A673 (cell line): Measurements from ENCODE around the gene CFAP20DC. TPM values are rescaled to one million over a fixed set of nuclear protein-coding genes. Genes with fewer than 3 reads are reported as not detected.

ENCODE experiments used
- BruUV-seq: library from RNA; stranded (reverse); fragments of 400-500 nt; replicated peaks from 2 replicates; lab custom pipeline; 2021; lab: Mats Ljungman, UMichigan
- CTCF ChIA-PET: fragments of 300-600 bp; sonication (Branson Sonifier 250); formaldehyde crosslinking; loops from one replicate; lab custom pipeline; 2022; ENCODE audit warnings: antibody characterized with exemption; lab: Charles Lee
- POLR2A ChIA-PET: fragments of 300-600 bp; sonication (Branson Sonifier 250); formaldehyde crosslinking; loops from one replicate; lab custom pipeline; 2022; ENCODE audit warnings: antibody characterized with exemption; ENCODE audit not compliant: low non-redundant PET; lab: Charles Lee
- DNase-seq: peaks from one replicate; pipeline ENCODE4 v3.0.0-alpha.2; 2015; ENCODE audit warnings: low spot score
- H3K27ac ChIP-seq: fragments of 200-600 bp; sonication (generic); 2 replicates; pipeline ENCODE4 v1.5.1; 2016; ENCODE audit warnings: mixed run types, low read depth, mild to moderate bottlenecking, mixed read lengths, antibody characterized with exemption, low read length; ENCODE audit not compliant: poor library complexity, severe bottlenecking
- H3K27me3 ChIP-seq: fragments of 200-600 bp; sonication (generic); replicated peaks from 2 replicates; pipeline ENCODE4 v1.6.1; 2017; ENCODE audit warnings: mixed run types, low read depth, mild to moderate bottlenecking, mixed read lengths, antibody characterized with exemption, low read length; ENCODE audit not compliant: insufficient read depth, poor library complexity
- H3K36me3 ChIP-seq: fragments of 200-600 bp; sonication (generic); 2 replicates; pipeline ENCODE4 v1.6.1; 2016; ENCODE audit warnings: mixed run types, mild to moderate bottlenecking, mixed read lengths, antibody characterized with exemption, low read length; ENCODE audit not compliant: insufficient read depth, poor library complexity, severe bottlenecking
- H3K4me1 ChIP-seq: fragments of 200-600 bp; sonication (generic); 2 replicates; pipeline ENCODE4 v1.6.1; 2017; ENCODE audit warnings: mixed run types, mild to moderate bottlenecking, mixed read lengths, antibody characterized with exemption, low read length; ENCODE audit not compliant: insufficient read depth, poor library complexity, severe bottlenecking
- H3K4me3 ChIP-seq: fragments of 200-600 bp; sonication (generic); 2 replicates; pipeline ENCODE4 v1.5.1; 2016; ENCODE audit warnings: low read depth, mixed run types, mild to moderate bottlenecking, mixed read lengths, low read length; ENCODE audit not compliant: poor library complexity, severe bottlenecking
- H3K9me3 ChIP-seq: fragments of 200-600 bp; sonication (generic); 2 replicates; pipeline ENCODE4 v1.6.1; 2016; ENCODE audit warnings: mixed run types, low read depth, mild to moderate bottlenecking, mixed read lengths, antibody characterized with exemption, low read length; ENCODE audit not compliant: poor library complexity, severe bottlenecking
- CTCF ChIP-seq: fragments of 300-800, 200-600 bp; sonication (generic); conservative IDR thresholded peaks from 2 replicates; pipeline ENCODE4 v1.5.1; 2017; ENCODE audit warnings: low read depth, mild to moderate bottlenecking, antibody characterized with exemption, low read length, moderate library complexity, mixed read lengths
- EZH2 ChIP-seq: fragments of 200-600 bp; sonication (generic); IDR thresholded peaks from 2 replicates; pipeline ENCODE4 v1.6.1; 2017; ENCODE audit warnings: borderline replicate concordance, low read depth, mild to moderate bottlenecking, mixed read lengths, antibody characterized with exemption, low read length; ENCODE audit not compliant: poor library complexity, severe bottlenecking
- intact Hi-C: fragments of 100-400 bp; cut with micrococcal nuclease; formaldehyde crosslinking; loops from one replicate; pipeline ENCODE4 v1.10.0; 2022; ENCODE audit not compliant: unreplicated experiment
- total RNA-seq: library from RNA; stranded (reverse); gene quantifications from 2 replicates; pipeline ENCODE4 v1.2.3, GENCODE V29; 2021

The CFAP20DC gene
- total RNA-seq, 1 experiment from 2014 or later: 1.3 TPM

GRCh38 chr3:58800032-58800431 is 249.8 kb downstream of the CFAP20DC start:
- POLR2A ChIA-PET: no interaction called here
- intact Hi-C loops: no loop called here
- BruUV-seq: no TSS peak
- no peak overlapping the region for H3K27ac ChIP-seq
- no peaks in the 10 kb centered on the region for H3K9me3 ChIP-seq
- CTCF ChIA-PET: no interaction called here
- no peaks in the 10 kb centered on the region for H3K4me1 ChIP-seq
- DNase-seq: no peak
- H3K27me3 ChIP-seq: peaks cover 5% of the 10 kb centered on the region
- H3K4me3 ChIP-seq: no peak overlapping the region
- H3K36me3 ChIP-seq: no peaks in the 10 kb centered on the region
- TF ChIP-seq EZH2 (no peak), CTCF (no peak)

GRCh38 chr3:58799271-58799670 is 250.6 kb downstream of the CFAP20DC start:
- ChIA-PET POLR2A (no interaction called here), CTCF (no interaction called here)
- peaks cover 5% of the 10 kb centered on the region for H3K27me3 ChIP-seq
- intact Hi-C loops: no loop called here
- TF ChIP-seq CTCF: no peak
- no peak for TF ChIP-seq EZH2
- no peak overlapping the region for H3K4me3 ChIP-seq
- no peaks in the 10 kb centered on the region for H3K36me3 ChIP-seq
- no peak for DNase-seq
- H3K4me1 ChIP-seq: no peaks in the 10 kb centered on the region
- no peak overlapping the region for H3K27ac ChIP-seq
- BruUV-seq: no TSS peak
- H3K9me3 ChIP-seq: no peaks in the 10 kb centered on the region

- TF ChIP-seq CTCF: no peak
- no peak for TF ChIP-seq EZH2
- H3K9me3 ChIP-seq: no peaks in the 10 kb centered on the region
- H3K27me3 ChIP-seq: peaks cover 5% of the 10 kb centered on the region
- no peak overlapping the region for H3K4me3 ChIP-seq
- intact Hi-C loops: no loop called here
- POLR2A ChIA-PET: no interaction called here
- DNase-seq: no peak
- H3K27ac ChIP-seq: no peak overlapping the region
- no TSS peak for BruUV-seq
- CTCF ChIA-PET: no interaction called here
- no peaks in the 10 kb centered on the region for H3K36me3 ChIP-seq
- no peaks in the 10 kb centered on the region for H3K4me1 ChIP-seq
Observed at GRCh38 chr3:58798312-58798711, 251.5 kb downstream of the CFAP20DC start.
